Right forelimb (tissue), 1 donor: ENCODE data around the gene PLXNA1.
A peak's percentile ranks its signal among the peaks of the same experiment; 100 is the strongest.

Experiments used
- DNase-seq: peaks from one replicate; pipeline ENCODE4 v3.0.0-alpha.2; 2018

Gene PLXNA1

DNA sequence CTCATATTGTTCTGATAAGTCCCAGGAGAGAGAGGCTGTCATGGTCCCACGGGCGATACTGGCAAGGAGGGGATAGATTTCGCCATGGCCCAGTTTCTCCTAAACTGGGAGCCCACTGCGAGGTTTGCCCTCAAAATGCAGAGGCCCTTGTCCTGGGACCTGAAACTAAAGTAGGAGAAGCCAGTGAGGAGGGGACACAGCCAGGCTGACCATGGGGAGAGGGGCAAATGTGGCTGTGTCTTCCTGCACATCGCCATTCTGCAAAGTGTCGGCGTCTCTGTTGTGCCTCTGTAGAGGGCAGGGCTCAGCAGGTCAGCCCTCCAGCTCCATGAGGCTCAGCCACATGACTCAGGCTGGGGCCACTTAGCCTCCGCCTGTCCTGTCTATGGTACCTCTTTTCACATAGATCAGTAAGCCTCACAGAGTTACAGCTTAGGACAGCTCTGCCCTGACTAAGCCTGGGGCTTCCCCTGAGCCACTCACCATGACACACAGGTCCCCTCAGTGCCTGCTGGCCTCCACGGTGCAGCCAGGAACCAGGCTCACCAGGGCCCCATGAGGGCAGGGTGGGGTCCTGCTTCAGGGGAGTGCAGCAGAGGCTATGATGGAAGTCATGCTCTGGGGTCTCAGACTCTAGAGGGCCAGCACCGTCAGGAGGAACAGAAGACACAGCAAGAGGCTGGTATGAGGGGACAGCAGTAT, 28.6 kb upstream of the PLXNA1 start:
- DNase-seq, result no peak

- no peak for DNase-seq
These were observed 27.7 kb upstream of the PLXNA1 start for GRCh38 chr3:126955004-126955790.

DNA sequence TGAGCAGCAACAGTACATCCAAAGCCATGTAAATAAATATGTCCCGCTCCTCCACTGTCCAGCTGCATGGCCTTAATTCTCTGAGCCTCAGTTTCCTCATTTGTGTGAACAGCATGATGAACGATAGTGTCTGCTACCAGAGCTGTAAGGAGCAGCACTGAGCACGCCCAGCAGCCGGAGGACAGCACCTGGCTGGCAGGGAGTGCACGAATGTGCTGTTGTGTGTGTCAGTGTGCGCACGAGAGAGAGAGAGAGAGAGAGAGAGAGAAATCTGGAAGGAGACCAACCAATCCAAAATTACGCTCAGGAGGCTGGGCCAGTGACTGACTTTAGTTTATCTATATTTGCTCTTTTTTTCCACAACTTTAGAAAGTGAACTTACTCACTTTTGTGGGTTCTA, 26.6 kb upstream of the PLXNA1 start:
- DNase-seq, result no peak

GRCh38 chr3:126956866-126957650, 25.9 kb upstream of the PLXNA1 start:
- DNase-seq, result no peak

DNA sequence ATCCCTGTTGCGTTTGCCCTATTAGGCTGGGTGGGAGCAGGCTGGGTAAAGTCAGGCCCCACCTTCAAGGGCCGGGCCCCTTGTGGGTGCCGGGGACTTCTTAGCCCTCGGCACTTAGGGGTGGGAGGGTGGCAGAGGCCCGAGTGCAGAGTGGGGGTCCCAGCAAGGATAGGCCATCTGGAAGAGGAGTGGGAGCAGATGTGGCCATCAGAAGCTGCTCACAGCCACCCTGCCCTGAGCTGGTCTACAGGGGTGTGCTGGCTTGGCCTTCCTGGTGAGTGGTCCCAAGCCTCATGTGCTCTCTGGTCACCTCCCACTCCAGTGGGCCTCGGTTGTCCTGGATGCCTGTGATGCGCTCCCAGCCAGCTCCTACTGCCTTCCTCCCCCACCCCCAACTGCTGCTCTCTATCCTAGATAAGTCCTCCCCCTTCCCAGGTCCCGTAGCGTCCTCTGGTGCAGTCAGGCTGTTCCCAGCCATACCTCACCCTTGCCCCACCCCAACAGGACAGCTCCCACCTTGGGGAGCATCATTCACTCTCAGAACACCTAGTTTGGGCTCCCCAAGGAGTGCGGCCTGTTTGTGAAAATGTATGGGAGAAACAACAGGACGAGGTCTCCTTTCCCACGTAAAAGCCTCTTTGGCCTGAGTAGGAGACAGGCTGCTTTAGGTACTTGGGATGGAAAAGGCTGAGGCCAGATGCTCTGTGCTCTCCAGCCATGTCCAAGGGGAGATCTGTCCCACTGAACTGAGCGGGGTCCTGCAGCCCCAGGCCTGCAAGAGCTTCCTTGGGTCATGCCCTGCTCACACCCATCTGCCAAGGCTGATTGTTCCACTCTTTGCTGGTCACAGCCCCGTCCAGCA, 24.9 kb upstream of the PLXNA1 start:
- DNase-seq, result no peak

DNA sequence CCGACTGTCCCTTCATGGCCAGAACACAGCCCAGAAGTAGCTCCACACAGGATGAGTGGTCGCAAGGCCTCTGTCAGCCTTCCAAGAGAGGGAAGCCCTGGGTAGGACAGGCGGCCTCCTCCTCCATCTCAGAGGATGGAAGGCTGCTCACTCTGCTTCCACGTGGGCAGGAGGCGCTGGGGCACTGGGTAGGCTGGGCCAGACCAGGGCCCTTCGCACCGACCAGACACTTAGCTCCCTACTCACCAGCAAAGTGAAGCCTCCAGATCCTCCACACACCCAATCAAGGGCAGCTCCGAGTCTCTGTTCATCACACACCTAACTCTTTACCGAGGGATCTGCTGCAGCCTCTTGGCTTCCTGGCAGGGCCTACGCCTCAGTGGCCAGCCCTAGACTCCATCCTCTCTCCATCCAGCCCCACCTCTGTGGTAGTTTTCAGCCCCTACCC, 24.3 kb upstream of the PLXNA1 start:
- no peak for DNase-seq

GRCh38 chr3:126959136-126959920, 23.6 kb upstream of the PLXNA1 start:
- DNase-seq, result no peak

- DNase-seq, result no peak
These were observed 22.9 kb upstream of the PLXNA1 start for GRCh38 chr3:126959921-126960603.

DNA sequence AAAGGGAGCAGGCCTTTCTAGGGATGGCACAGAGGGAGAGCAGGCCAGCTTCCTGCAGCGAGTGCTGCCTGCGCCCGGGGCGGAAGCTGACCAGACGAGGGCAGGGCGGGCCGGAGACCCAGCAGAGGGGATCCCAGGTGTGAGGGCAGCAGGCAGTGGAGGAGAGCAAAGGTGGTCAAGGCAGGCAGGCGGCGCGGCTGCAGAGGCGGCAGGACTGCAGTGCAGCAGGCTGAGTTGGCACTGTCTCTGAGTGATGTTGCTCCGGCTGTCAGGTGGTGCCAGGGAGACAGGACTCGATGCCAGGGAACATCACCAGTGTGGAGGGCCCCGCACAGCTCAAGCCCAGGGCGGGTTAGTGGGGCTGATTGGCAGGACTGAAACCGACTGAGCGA, 22.3 kb upstream of the PLXNA1 start:
- no peak for DNase-seq

GRCh38 chr3:126961191-126961790, 21.6 kb upstream of the PLXNA1 start:
- peak; percentile 65 for DNase-seq

DNA sequence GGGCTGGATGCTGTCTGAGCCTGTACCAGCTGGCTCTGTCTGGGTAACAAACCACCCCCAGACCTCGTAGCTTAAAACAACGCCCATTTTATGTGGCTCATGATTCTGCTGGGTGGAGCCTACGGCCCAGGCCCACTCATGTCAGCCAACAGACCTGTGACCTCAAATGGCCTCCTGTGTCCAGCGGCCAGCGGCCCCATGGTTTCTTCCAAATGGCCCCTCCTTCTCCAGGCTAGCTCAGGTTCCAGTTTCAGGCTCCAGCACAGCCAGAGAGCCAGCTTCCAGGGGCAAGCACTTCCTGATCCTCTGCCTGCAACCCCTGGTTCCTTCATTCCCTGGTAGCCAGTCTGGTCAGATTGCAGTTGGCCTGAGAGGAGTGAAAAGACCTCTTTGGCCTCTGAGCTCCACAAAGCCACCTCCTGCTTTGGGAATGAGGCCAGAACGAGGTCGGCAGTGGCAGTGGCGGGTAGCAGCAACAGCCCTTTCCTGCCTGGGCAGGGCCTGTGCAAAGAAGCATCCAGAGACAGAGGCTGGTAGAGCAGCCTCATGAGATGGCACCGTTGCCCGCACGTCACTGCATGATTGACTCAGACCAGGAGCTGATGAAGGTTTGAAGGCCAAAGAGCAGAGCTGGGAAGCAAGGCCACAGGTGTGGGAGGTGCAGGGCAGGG, 21.0 kb upstream of the PLXNA1 start:
- DNase-seq, result no peak

DNA sequence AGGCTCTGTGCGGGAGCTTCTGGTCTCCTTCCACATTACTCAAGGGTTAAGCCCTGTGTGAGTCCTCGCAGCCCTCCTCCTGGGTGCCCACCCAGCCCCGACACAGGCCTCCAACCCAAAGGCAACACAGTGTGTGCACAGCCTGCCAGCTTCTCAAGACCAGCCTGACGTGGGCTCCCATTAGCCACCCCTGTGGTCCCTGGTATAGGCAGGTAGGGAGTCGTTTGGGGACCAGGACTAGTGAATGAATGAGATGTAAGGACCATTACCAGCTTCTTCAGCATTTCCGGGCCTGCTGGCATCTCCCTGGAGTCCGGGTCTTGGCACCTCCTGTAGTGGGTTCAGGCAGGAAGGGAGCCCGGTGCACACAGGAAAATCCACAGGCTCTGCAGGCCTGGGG, 20.2 kb upstream of the PLXNA1 start:
- no peak for DNase-seq

DNA sequence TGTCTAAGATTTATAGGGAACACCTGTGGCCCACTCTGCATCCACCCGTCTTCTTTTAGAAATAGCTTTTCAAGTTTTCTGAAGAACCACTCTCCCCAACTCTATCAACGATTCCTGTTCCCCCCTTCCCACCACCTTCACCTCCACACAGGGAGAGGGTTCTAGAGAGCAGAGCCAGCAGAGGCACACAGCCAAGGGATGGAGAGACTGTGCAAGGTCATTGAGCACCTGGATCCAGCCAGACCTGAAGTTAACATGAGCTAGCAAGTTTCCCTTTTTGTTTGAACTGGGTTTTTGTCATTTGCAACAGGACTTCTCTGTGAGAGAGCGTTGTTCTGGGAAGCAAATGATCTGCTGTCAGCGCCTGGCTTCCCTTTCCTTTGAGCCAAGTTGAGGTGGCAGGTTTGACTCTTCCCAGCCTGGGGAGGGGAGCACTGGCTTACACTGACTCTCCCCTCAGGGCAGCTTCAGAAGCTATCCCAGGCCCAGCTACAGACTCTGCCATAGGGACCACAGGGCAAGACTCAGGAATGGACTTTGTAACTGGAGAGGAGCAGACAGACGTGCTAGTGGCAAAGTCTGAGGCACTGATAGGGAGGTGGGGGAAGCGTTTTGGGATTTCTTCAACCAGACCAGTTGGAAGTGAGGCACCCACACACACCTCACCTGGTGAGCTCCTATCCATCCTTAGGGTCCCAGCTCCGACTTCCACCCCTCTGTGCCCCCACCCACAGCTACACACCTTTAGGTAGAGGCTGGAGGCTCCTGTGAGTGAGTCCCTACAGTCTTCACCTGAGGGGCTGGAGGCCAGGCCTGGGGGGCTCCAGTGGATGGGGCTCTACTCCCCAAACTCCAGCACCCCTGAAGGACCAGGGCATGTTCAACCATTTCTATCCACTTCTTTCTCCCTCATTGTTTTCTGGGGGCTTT, 19.4 kb upstream of the PLXNA1 start:
- DNase-seq, result no peak

DNA sequence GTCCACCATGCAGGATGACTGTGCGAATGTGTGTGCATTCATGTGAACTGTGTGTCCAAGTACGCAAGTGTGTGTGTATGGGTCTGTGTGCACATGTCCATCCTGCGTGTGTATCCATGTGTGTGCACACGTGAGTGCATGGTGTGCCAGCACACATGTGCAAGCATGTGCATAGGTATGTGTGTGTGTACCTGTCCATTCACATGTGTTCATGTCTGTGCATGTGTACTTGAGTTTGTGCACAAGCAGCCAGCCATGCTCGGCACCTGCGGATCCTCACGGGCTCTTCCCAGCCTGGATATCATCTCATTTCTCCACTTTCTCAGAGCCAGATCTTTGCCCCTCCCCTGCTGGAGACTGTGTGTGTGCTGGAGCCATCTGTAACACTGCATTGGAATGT, 18.7 kb upstream of the PLXNA1 start:
- no peak for DNase-seq

GRCh38 chr3:126964950-126965349, 18.0 kb upstream of the PLXNA1 start:
- no peak for DNase-seq

GRCh38 chr3:126965526-126966080, 17.3 kb upstream of the PLXNA1 start:
- DNase-seq, result no peak

GRCh38 chr3:126967386-126967785, 15.5 kb upstream of the PLXNA1 start:
- DNase-seq, result no peak
